ENCODE results near the gene CCDC71L. TPM values are rescaled to one million over a fixed set of nuclear protein-coding genes. Genes with fewer than 3 reads are reported as not detected.

Gene CCDC71L
- total RNA-seq, 4 donors from 2014 or later, result 23.6 to 49.7 (median 27.8) TPM

GRCh38 chr7:106620676-106621075 is 40.3 kb downstream of the CCDC71L start:
- H3K4me3 ChIP-seq, result no peak overlapping the region
- no peak for DNase-seq
- H3K27ac ChIP-seq, result no peak overlapping the region
- peaks cover 0 to 31% (median 19%) of the 10 kb centered on the region in 4 donors for H3K4me1 ChIP-seq
- no peaks in the 10 kb centered on the region for H3K27me3 ChIP-seq
- H3K9me3 ChIP-seq, result peaks cover 0 to 11% of the 10 kb centered on the region in 2 donors
- intact Hi-C loops (cut with DNase I; ENCODE audit: low total_unique reads), result no loop called here
- H3K36me3 ChIP-seq, result no peaks in the 10 kb centered on the region
- TF ChIP-seq EP300 (IDR thresholded peaks at IDR 0.05; ENCODE audit: low read depth) (no peak), POLR2A (IDR thresholded peaks at IDR 0.05) (no peak), CTCF (IDR thresholded peaks at IDR 0.05) (no peak), POLR2AphosphoS5 (IDR thresholded peaks at IDR 0.05) (no peak)
- in situ Hi-C loops (cut with MboI; ENCODE audit: low pct_ligation_motif_present in 1 of 4, low pct_unique_long_range_greater_than_20kb in 1 of 4, low sequenced_read_pairs in 3 of 4), result no loop called here
- 91 to 95% methylated on average over 2 of the region's 2 CpGs for whole genome bisulfite sequencing, 2 donors (ENCODE audit: low coverage in 1 of 2)

GRCh38 chr7:106620034-106620433 is 40.9 kb downstream of the CCDC71L start:
- DNase-seq, result no peak
- in situ Hi-C loops (cut with MboI; ENCODE audit: low pct_ligation_motif_present in 1 of 4, low pct_unique_long_range_greater_than_20kb in 1 of 4, low sequenced_read_pairs in 3 of 4) (no loop called here), intact Hi-C loops (cut with DNase I; ENCODE audit: low total_unique reads) (no loop called here)
- peaks cover 0 to 24% (median 16%) of the 10 kb centered on the region in 4 donors for H3K4me1 ChIP-seq
- no peaks in the 10 kb centered on the region for H3K27me3 ChIP-seq
- H3K36me3 ChIP-seq, result no peaks in the 10 kb centered on the region
- H3K9me3 ChIP-seq, result peaks cover 0 to 11% of the 10 kb centered on the region in 2 donors
- no peak overlapping the region for H3K4me3 ChIP-seq
- H3K27ac ChIP-seq, result no peak overlapping the region
- no peak for TF ChIP-seq EP300 (IDR thresholded peaks at IDR 0.05; ENCODE audit: low read depth)
- TF ChIP-seq POLR2AphosphoS5 (IDR thresholded peaks at IDR 0.05), result no peak
- no peak for TF ChIP-seq CTCF (IDR thresholded peaks at IDR 0.05)
- TF ChIP-seq POLR2A (IDR thresholded peaks at IDR 0.05), result no peak

GRCh38 chr7:106619213-106619612 is 41.7 kb downstream of the CCDC71L start:
- no peak overlapping the region for H3K27ac ChIP-seq
- H3K4me3 ChIP-seq, result no peak overlapping the region
- in situ Hi-C loops (cut with MboI; ENCODE audit: low pct_ligation_motif_present in 1 of 4, low pct_unique_long_range_greater_than_20kb in 1 of 4, low sequenced_read_pairs in 3 of 4) (no loop called here), intact Hi-C loops (cut with DNase I; ENCODE audit: low total_unique reads) (no loop called here)
- peaks cover 0 to 16% (median 12%) of the 10 kb centered on the region in 4 donors for H3K4me1 ChIP-seq
- H3K9me3 ChIP-seq, result peaks cover 0 to 11% of the 10 kb centered on the region in 2 donors
- no peaks in the 10 kb centered on the region for H3K27me3 ChIP-seq
- no peaks in the 10 kb centered on the region for H3K36me3 ChIP-seq
- WGBS, 2 donors (ENCODE audit: low coverage in 1 of 2), result 91 to 94% methylated on average over 4 of the region's 4 CpGs
- TF ChIP-seq POLR2AphosphoS5 (IDR thresholded peaks at IDR 0.05), result no peak
- DNase-seq, result no peak

DNA sequence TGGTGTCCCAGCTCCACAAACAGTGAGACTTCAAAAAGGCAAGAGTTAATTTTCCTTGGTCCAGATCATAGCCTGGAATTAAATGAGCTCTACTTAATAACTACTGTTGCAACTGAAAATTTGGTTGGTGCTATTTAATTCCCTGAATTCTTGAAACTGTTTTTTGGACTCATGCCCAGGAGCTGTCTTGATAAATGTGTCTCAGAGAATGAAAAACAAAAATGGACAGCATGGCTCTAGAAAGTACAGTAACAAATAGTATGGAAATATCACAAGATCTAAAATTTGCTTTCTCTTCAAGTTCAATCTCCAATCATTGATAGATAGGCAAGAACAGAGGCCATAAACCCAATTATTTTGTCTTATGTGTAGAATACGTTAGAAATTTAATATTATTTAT is 42.5 kb downstream of the CCDC71L start:
- Histone ChIP-seq H3K27me3 (no peaks in the 10 kb centered on the region), H3K9me3 (peaks cover 0 to 11% of the 10 kb centered on the region in 2 donors), H3K36me3 (no peaks in the 10 kb centered on the region), H3K27ac (no peak overlapping the region), H3K4me3 (no peak overlapping the region), H3K4me1 (peaks cover 0 to 9% (median 6%) of the 10 kb centered on the region in 4 donors)
- WGBS, 2 donors (ENCODE audit: low coverage in 1 of 2), result 76 to 83% methylated on average over 1 of the region's 1 CpG
- in situ Hi-C loops (cut with MboI; ENCODE audit: low pct_ligation_motif_present in 1 of 4, low pct_unique_long_range_greater_than_20kb in 1 of 4, low sequenced_read_pairs in 3 of 4) (no loop called here), intact Hi-C loops (cut with DNase I; ENCODE audit: low total_unique reads) (no loop called here)
- DNase-seq, result no peak
- TF ChIP-seq POLR2AphosphoS5 (IDR thresholded peaks at IDR 0.05) (no peak), CTCF (IDR thresholded peaks at IDR 0.05) (no peak), EP300 (IDR thresholded peaks at IDR 0.05; ENCODE audit: low read depth) (no peak), POLR2A (IDR thresholded peaks at IDR 0.05) (no peak)

DNA sequence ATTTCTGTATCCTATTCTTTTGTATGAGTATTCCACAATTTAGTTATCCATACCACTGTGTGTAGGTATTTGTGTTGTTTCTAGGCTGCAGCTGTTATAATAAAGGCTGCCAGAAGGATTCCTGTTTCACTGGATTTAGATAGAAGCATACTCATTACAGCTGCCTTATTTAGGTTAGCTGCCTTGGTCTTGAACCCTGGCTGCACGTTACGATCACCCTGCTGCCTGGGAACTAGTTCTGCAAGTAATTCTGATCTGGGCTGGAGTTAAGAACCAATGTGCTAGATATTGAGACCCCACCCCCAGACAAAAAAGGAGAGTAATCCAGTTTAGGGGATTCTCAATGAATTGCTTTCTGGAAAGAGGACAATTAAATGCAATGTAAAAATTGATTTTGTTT is 43.1 kb downstream of the CCDC71L start:
- no peak for TF ChIP-seq POLR2A (IDR thresholded peaks at IDR 0.05)
- WGBS, 2 donors (ENCODE audit: low coverage in 1 of 2), result 45 to 65% methylated on average over 2 of the region's 2 CpGs
- peaks cover 0 to 6% (median 2%) of the 10 kb centered on the region in 4 donors for H3K4me1 ChIP-seq

More for the DNA sequence above, 43.1 kb downstream of the CCDC71L start:
- Histone ChIP-seq H3K9me3 (peaks cover 0 to 11% of the 10 kb centered on the region in 2 donors), H3K27ac (no peak overlapping the region), H3K36me3 (no peaks in the 10 kb centered on the region), H3K4me3 (no peak overlapping the region), H3K27me3 (no peaks in the 10 kb centered on the region)
- in situ Hi-C loops (cut with MboI; ENCODE audit: low pct_ligation_motif_present in 1 of 4, low pct_unique_long_range_greater_than_20kb in 1 of 4, low sequenced_read_pairs in 3 of 4) (no loop called here), intact Hi-C loops (cut with DNase I; ENCODE audit: low total_unique reads) (no loop called here)
- DNase-seq, result no peak

Data from transverse colon (tissue), 4 donors.